Activated T-helper 2 cell treated with anti-CD3 and anti-CD28 coated beads, Interferon-gamma antibody, Interleukin-2, Interleukin-4, amounts not matched to agents 10 μg/mL and 5 μg/mL and 100 μg/mL, durations not matched to agents 14 hours and 24 hours and 36 hours (primary cell): ENCODE results near the gene ZSWIM5. TPM values are rescaled to one million over a fixed set of nuclear protein-coding genes. Genes with fewer than 3 reads are reported as not detected.

Source experiments
- DNase-seq: peaks from one replicate; pipeline ENCODE4 v3.0.0; 2021; ENCODE audit warnings: low spot score
- H3K27ac Mint-ChIP-seq: one replicate; pipeline ENCODE4 v1.8.0; 2021; ENCODE audit warnings: mixed read lengths
- H3K27me3 Mint-ChIP-seq: one replicate; pipeline ENCODE4 v1.8.0; 2021; ENCODE audit warnings: low read depth, mixed read lengths
- H3K36me3 Mint-ChIP-seq: one replicate; pipeline ENCODE4 v1.8.0; 2021; ENCODE audit warnings: low read depth, mixed read lengths
- H3K4me1 Mint-ChIP-seq: one replicate; pipeline ENCODE4 v1.8.0; 2021; ENCODE audit warnings: low read depth, mixed read lengths
- H3K4me3 Mint-ChIP-seq: one replicate; pipeline ENCODE4 v1.8.0; 2021; ENCODE audit warnings: low read depth, mild to moderate bottlenecking, moderate library complexity, mixed read lengths
- H3K9me3 Mint-ChIP-seq: one replicate; pipeline ENCODE4 v1.8.0; 2021; ENCODE audit warnings: mixed read lengths
- intact Hi-C: fragments of 100-400 bp; cut with micrococcal nuclease; formaldehyde crosslinking; loops from one replicate; pipeline ENCODE4 v1.15.1; 2023
- total RNA-seq: library from RNA; stranded (reverse); gene quantifications from 2 replicates; pipeline ENCODE4 v1.2.3, GENCODE V29; 2022

Gene ZSWIM5
- total RNA-seq, 1 donor from 2014 or later = 0.14 TPM

DNA sequence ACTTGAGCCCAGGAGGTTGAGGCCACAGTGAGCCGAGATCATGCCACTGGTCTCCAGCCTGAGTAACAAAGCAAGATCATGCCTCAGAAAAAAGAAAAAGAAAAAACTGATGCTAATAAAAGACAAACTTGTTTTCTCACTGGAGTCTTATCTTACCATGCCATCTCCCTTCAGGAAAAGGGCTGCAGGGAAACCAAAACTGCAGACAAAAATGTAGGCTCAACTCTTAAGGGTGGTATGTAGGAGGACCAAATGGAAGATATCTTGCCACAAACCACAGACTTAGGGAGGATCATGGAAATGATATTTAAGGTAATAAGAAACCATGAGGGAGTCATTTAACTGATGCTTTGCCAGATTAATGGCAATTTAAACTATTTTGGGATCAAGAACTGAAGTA lies 161.5 kb downstream of the ZSWIM5 start:
- no peak overlapping the region for H3K4me3 Mint-ChIP-seq
- no peaks in the 10 kb centered on the region for H3K36me3 Mint-ChIP-seq
- intact Hi-C loops = no loop called here
- H3K4me1 Mint-ChIP-seq = no peaks in the 10 kb centered on the region
- no peaks in the 10 kb centered on the region for H3K9me3 Mint-ChIP-seq
- no peak overlapping the region for H3K27ac Mint-ChIP-seq
- peaks cover 23% of the 10 kb centered on the region for H3K27me3 Mint-ChIP-seq
- no peak for DNase-seq

DNA sequence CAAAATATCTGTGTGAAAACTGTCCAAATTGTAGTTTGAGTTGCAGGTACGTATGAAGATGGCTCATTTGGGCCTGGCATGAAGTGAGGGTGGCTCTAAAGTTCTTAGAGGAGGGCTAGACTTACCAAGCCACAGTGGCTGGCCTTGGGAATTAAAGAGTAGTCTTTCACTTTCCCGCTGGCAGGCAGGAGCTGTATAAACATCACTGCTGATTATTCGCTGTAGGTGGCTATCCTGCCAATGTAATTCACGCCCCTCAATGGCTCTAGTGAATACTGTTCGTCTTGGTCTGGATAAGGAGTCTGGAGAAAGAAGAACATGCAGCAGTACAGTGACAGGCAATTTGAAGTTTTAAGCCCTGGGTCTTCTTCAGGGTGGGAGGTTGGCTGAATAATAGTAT lies 163.3 kb downstream of the ZSWIM5 start:
- peaks cover 3% of the 10 kb centered on the region for H3K4me1 Mint-ChIP-seq
- H3K27ac Mint-ChIP-seq = no peak overlapping the region
- no peaks in the 10 kb centered on the region for H3K9me3 Mint-ChIP-seq
- H3K36me3 Mint-ChIP-seq = no peaks in the 10 kb centered on the region
- peaks cover 21% of the 10 kb centered on the region for H3K27me3 Mint-ChIP-seq
- H3K4me3 Mint-ChIP-seq = no peak overlapping the region
- intact Hi-C loops = no loop called here
- DNase-seq = no peak

DNA sequence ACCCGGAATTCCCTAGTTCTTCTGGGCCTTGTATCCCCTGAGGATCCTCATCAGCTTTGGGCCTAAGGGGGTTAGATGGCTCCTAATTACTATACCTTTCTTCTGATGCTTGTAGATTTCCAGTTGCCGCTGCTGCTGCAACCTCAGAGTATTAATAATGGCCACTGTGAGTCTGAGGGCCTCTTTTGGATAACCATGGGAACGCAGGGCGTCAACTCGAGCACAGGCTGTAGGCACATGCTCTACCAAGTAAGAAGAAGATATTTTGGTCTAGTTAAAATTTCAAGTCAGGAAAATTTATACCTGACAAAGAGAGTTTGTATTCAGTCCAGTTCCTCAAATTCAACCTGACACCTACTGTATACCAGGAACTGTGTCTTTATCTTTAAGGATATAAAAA lies 166.1 kb downstream of the ZSWIM5 start:
- Mint-ChIP-seq H3K36me3 (no peaks in the 10 kb centered on the region), H3K27me3 (peaks cover 29% of the 10 kb centered on the region), H3K9me3 (no peaks in the 10 kb centered on the region), H3K27ac (no peak overlapping the region), H3K4me3 (no peak overlapping the region), H3K4me1 (peaks cover 11% of the 10 kb centered on the region)
- DNase-seq = no peak
- intact Hi-C loops = no loop called here

DNA sequence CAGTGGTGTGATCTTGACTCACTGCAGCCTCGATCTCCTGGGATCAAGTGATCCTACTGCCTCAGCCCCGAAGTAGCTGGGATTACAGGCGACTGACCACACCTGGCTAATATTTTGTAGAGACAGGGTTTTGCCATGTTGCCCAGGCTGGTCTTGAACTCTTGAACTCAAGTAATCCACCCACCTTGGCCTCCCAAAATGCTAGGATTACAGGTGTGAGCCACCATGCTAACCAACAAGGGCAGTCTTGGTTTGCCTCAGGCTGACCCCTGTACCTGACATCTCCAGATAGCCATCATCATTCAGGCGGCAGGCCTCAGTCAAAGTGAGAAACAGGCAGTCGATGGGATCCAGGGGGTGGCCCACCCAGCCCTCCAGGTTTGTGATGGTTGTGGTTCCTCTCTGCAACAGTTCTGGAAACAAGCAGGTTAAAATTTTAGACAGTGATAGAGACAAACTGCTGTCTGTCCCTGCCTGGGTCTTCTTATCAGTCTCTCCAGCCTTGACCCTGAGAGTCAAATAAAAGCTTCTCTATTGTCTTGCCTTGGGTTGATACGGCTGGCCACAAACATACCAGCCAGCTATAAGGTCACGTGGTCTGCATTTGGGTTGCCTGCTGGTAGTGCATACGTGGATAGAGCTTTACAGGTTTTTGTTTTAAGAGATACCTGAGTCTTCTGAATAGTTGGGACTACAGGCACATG lies 167.6 kb downstream of the ZSWIM5 start:
- H3K27ac Mint-ChIP-seq = no peak overlapping the region
- H3K4me1 Mint-ChIP-seq = peaks cover 11% of the 10 kb centered on the region
- H3K27me3 Mint-ChIP-seq = peaks cover 32% of the 10 kb centered on the region
- intact Hi-C loops = loop anchor here (5.0 kb wide), 1 partner anchor 163 kb away; no protein-coding TSS in a partner anchor
- no peaks in the 10 kb centered on the region for H3K9me3 Mint-ChIP-seq
- H3K36me3 Mint-ChIP-seq = no peaks in the 10 kb centered on the region
- DNase-seq = no peak
- no peak overlapping the region for H3K4me3 Mint-ChIP-seq

DNA sequence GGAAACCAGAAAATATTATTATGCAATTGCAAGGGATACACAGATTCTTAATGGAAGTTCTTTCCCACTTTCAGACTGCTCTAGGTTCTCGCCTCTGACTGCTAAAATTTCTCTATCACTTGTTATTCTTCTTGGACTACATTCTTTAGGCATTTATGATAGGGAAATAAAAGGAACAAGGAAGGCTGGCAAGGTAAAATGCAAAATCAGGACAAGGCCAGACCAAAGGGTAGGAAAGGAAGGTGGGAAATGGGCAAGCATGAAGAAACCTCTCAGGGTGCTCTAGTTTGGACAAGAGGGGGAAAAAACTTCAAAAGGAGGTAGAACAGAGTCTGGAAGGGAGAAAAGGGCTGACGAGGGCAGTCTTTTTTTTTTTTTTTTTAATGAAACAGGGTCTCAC lies 168.2 kb downstream of the ZSWIM5 start:
- Mint-ChIP-seq H3K4me1 (peaks cover 14% of the 10 kb centered on the region), H3K27ac (peak overlapping the region; percentile 47), H3K36me3 (no peaks in the 10 kb centered on the region), H3K9me3 (no peaks in the 10 kb centered on the region), H3K4me3 (no peak overlapping the region), H3K27me3 (peaks cover 28% of the 10 kb centered on the region)
- intact Hi-C loops = loop anchor here (5.0 kb wide), 1 partner anchor 164 kb away; no protein-coding TSS in a partner anchor
- no peak for DNase-seq

DNA sequence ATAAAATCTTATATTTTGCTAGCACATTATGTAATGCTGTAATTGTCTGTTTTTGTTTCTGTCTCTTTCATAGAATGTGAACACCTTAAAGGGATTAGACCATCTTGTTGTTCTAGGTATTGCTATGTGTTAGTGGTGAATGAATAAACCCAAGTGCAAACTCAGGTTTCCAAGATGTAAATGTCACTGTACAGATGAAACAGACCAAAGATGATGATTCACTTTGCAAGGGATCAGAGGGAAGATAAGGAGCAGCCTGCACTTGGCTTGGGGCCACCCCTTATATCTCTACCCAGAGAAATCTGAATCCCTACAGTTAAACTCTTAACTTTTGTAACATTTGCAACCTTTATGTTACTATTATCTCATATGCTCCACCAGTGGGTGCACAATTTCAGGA lies 168.9 kb downstream of the ZSWIM5 start:
- H3K27ac Mint-ChIP-seq = no peak overlapping the region
- H3K9me3 Mint-ChIP-seq = no peaks in the 10 kb centered on the region
- peaks cover 28% of the 10 kb centered on the region for H3K27me3 Mint-ChIP-seq
- peaks cover 14% of the 10 kb centered on the region for H3K4me1 Mint-ChIP-seq
- intact Hi-C loops = loop anchor here (1.0 to 5.0 kb wide), 2 partner anchors 11 to 165 kb away; no protein-coding TSS in a partner anchor
- no peak for DNase-seq
- no peaks in the 10 kb centered on the region for H3K36me3 Mint-ChIP-seq
- no peak overlapping the region for H3K4me3 Mint-ChIP-seq

DNA sequence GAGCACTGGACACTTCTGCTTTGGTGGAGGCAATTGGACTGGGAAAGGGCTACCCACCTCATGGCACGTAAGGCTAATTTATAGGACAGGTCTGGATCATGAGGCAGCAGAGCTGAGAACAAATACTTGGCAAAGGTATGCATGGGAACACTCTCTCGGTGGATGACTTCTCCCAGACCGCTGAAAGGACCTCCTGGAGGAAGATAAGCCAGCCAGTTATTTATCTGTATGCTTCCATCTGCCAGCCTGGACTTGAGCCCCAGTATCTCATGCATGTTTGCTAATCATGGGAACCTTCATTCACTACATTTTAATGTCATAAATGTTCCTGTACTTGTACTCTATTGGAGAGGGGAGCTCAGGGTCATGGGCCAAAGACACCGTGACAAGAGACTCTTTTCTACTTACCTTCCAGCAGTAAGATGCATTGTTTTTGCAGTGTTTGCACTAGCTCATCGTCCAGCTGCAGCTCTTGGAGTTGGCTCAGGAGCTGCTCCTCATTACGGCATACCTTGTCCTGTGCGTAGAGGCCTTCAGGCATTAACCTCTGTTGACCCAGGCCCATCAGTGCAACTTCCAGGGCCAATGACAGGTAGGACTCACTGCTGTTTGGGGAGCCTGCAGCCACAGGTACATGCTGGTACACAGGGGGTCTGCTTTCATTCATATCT lies 170.6 kb downstream of the ZSWIM5 start:
- intact Hi-C loops = loop anchor here (5.0 kb wide), 1 partner anchor 167 kb away; no protein-coding TSS in a partner anchor
- DNase-seq = no peak
- Mint-ChIP-seq H3K27ac (no peak overlapping the region), H3K36me3 (no peaks in the 10 kb centered on the region), H3K4me3 (no peak overlapping the region), H3K9me3 (no peaks in the 10 kb centered on the region), H3K4me1 (peaks cover 14% of the 10 kb centered on the region), H3K27me3 (peaks cover 20% of the 10 kb centered on the region)

DNA sequence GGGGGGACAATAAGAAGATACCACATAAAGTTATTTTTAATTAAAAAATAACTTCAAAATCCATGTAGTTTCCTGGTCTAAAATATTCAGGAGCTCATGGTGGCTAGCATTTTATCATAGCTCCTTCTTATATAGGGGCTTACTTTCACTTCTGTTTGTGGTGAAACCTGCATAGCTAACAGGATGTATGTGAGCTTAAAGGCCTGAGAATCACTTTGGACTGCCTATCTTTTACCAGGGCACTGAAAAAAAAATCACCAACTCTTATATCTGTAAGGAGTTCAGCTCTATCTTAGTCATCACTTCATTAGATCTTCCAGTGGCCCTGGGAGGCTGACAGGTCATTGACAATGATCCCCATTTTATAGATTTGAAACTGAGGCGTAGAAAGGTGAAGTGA lies 173.0 kb downstream of the ZSWIM5 start:
- Mint-ChIP-seq H3K27ac (no peak overlapping the region), H3K4me3 (no peak overlapping the region), H3K36me3 (no peaks in the 10 kb centered on the region), H3K27me3 (peaks cover 31% of the 10 kb centered on the region), H3K9me3 (no peaks in the 10 kb centered on the region), H3K4me1 (peaks cover 14% of the 10 kb centered on the region)
- no peak for DNase-seq
- intact Hi-C loops = no loop called here

DNA sequence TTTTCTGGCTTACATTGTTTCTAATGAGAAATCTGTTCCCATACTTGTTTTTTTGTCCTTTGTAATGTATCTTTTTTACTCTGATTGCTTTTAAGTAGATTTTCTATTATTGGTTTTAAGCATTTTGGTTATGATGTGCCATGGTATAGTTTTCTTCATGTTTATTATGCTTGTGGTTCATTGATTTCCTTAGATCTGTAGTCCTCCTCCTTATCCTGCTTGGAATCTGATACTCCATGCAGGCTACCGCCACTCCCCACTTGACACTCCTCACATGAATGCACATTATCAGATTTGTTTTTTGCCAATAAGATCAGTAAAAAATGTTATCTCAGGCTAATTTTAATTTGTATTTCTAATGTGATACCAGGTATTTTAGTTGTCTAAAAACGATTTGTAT lies 173.6 kb downstream of the ZSWIM5 start:
- DNase-seq = no peak

DNA sequence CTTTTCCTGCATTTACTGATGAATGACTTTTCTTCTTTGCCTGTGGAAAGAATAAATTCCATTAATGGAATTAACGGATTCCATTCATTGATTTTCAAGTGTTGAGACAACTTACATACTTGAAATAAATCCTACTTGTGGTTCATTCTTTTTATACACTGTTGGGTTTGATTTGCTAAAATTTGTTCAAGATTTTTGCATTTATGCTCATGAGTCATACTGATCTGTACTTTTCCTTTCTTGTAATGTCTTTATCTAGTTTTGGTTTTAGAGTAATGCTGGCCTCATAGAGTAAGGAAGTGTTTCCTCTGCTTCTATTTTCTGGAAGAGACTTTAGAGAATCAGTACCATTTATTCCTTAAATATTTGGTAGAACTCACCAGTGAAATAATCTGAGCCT lies 180.0 kb downstream of the ZSWIM5 start:
- Mint-ChIP-seq H3K27me3 (peaks cover 28% of the 10 kb centered on the region), H3K27ac (no peak overlapping the region), H3K9me3 (no peaks in the 10 kb centered on the region), H3K4me1 (peaks cover 11% of the 10 kb centered on the region), H3K36me3 (no peaks in the 10 kb centered on the region), H3K4me3 (no peak overlapping the region)
- intact Hi-C loops = loop anchor here (1.0 kb wide), 1 partner anchor 11 kb away; no protein-coding TSS in a partner anchor
- no peak for DNase-seq

More for the DNA sequence above, 173.6 kb downstream of the ZSWIM5 start:
- Mint-ChIP-seq H3K9me3 (no peaks in the 10 kb centered on the region), H3K27me3 (peaks cover 28% of the 10 kb centered on the region), H3K36me3 (no peaks in the 10 kb centered on the region), H3K27ac (no peak overlapping the region), H3K4me3 (no peak overlapping the region), H3K4me1 (peaks cover 9% of the 10 kb centered on the region)
- intact Hi-C loops = no loop called here

DNA sequence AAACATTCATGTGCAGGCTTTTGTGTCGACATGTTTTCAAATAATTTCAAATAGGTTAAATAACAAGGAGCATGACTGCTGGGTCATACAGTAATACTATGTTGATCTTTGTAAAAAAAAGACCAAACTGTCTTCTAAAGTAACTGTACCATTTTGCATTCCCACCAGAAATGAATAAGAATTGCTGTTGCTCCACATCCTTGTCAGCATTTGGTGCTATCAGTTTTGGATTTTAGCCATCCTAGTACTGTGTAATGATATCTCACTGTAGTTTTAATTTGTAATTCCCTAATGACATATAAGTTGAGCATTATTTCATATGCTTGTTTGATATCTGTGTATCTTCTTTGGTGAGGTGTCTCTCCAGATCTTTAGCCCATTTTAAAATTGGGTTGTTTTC lies 182.7 kb downstream of the ZSWIM5 start:
- Mint-ChIP-seq H3K36me3 (no peaks in the 10 kb centered on the region), H3K27me3 (peaks cover 14% of the 10 kb centered on the region), H3K27ac (no peak overlapping the region), H3K4me1 (peaks cover 11% of the 10 kb centered on the region), H3K4me3 (no peak overlapping the region), H3K9me3 (no peaks in the 10 kb centered on the region)
- intact Hi-C loops = no loop called here
- no peak for DNase-seq

DNA sequence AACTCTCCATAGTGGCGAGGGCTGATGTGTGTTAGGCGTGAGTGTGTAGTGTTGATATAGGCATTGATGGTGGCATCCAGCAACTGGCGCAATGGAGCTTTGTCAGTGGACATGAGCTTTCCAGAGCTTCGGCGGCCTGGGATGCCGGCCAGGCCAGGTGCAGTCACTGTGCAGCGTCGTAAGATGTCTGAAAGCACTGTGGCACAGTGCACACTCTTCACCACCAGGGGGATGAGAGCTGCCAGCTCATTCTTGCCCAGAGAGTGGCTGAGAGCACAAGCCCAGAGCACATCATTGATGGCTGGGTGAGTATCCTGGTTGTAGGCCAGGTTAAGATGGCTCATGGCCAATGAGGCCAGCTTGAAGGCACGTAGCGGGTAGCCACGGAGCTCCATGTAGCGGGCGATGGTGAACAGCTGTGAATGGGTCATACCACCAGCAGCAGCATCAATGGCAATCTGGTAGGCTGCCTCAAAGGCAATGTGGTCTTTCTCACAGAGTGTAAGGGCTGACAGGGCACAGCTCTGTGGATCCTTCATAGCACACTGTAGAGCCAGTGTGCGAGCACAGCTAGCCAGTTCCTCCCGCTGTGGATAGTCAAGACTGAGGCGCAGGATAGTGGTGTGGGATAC lies 187.7 kb downstream of the ZSWIM5 start:
- DNase-seq = peak; percentile 48
- Mint-ChIP-seq H3K27ac (no peak overlapping the region), H3K4me3 (no peak overlapping the region), H3K4me1 (peaks cover 12% of the 10 kb centered on the region), H3K27me3 (peaks cover 2% of the 10 kb centered on the region), H3K36me3 (peaks cover 6% of the 10 kb centered on the region), H3K9me3 (no peaks in the 10 kb centered on the region)
- intact Hi-C loops = loop anchor here (1.0 to 10.0 kb wide), 4 partner anchors 186 to 786 kb away; partner anchors contain the start of genes MAST2, NASP and ZSWIM5

DNA sequence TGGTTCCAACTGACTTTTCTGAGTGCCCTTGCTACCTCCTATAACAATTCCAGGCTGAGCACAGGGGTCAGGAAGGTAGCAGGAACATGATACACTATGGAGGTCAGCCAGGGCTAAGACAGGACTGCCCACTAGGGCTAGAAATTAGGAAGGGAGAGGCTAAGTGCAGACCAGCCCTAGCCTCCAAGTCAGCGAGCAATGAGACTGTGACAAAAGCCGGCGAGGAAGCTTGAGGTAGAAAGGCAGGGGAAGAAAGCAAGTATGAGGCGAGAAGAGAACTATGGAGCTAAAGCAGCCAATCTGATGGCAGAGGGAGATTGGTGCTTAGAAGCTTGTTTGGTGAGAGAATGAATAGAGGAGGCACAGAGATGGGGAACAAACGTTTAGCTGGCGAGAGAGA lies 189.6 kb downstream of the ZSWIM5 start:
- intact Hi-C loops = loop anchor here (10.0 kb wide), 3 partner anchors 188 to 788 kb away; partner anchors contain the start of genes MAST2, NASP and ZSWIM5
- Mint-ChIP-seq H3K27ac (no peak overlapping the region), H3K4me1 (peaks cover 19% of the 10 kb centered on the region), H3K27me3 (no peaks in the 10 kb centered on the region), H3K9me3 (no peaks in the 10 kb centered on the region), H3K36me3 (peaks cover 6% of the 10 kb centered on the region), H3K4me3 (no peak overlapping the region)
- DNase-seq = no peak
